Measurements from ENCODE around the gene ARFIP1. TPM values are rescaled to one million over a fixed set of nuclear protein-coding genes. Genes with fewer than 3 reads are reported as not detected.

The ARFIP1 gene
- total and polyA plus RNA-seq, 9 of the 15 experiments (the other 6 are each of a cell fraction or from before 2014, with no cell fraction given), result 14.1 to 25.1 (median 20.9) TPM

DNA sequence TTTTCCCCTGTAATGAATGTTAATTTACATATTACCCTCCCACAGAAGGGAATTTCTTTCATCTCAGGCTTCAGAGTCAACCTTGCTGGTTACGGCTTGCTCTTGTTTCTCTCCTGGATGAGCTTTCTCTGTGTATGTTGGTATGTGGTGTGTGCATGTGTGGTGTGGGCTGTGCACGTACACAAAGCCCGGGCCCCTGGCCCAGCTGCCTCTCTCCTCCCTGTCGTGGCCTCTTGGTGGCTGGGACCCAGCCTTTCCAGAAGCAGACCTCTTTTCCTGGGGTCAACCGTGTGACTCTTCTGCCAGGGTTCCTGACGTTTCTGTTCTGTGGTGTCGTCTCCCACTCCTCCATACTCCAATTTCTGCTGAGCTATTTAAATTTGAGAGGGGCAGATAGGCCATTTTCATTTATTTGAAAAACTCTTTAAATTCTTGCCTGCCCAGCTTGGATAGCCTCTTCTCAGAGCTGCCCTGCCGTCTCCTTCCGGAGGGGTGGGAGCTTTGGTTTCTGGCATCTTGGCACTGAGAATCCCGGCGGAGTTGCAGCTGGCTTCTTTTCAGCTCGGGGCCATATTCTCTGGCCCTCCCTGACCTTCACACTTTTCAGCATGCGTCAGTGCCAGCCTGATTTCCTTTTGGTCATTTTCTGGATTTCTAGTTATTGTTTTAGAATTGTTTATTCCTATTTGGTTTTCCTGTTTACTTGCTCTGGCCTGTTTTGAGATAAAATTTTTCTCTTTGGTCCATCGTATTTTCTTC, 181.4 kb downstream of the ARFIP1 start:
- Histone ChIP-seq H2AFZ (ENCODE audit: low read depth, low read length) (peak overlapping the region; percentile 2; the same call in 1 of the 2 replicates), H3K27ac (ENCODE audit: extremely low read depth, low read depth, low read length) (no peak overlapping the region), H3K9ac (ENCODE audit: insufficient read depth in 1 of 2, low read depth in 2 of 2, low read length in 2 of 2) (no peak overlapping the region), H3K4me3 (no peak overlapping the region), H3K27me3 (ENCODE audit: control insufficient read depth in 2 of 2, insufficient read depth in 2 of 2, low read length in 2 of 2) (peaks cover 0 to 15% of the 10 kb centered on the region in 2 experiments; a peak in 2 of 5 replicates), H3K9me1 (ENCODE audit: control insufficient read depth, insufficient read depth, low read length) (no peaks in the 10 kb centered on the region), H3K36me3 (ENCODE audit: control insufficient read depth, insufficient read depth, low read length) (no peaks in the 10 kb centered on the region), H3K4me2 (ENCODE audit: insufficient read depth, low read length) (no peak overlapping the region), H3K9me3 (replicated peaks; ENCODE audit: control insufficient read depth, insufficient read depth, low read depth, low read length) (no peaks in the 10 kb centered on the region), H3K79me2 (ENCODE audit: control insufficient read depth, insufficient read depth, low read length) (no peaks in the 10 kb centered on the region), H4K20me1 (replicated peaks; ENCODE audit: control insufficient read depth, insufficient read depth, low read length) (no peaks in the 10 kb centered on the region), H3K4me1 (replicated peaks in 1 of 2; ENCODE audit: control insufficient read depth in 2 of 2, insufficient read depth in 2 of 2, low read length in 2 of 2) (peaks cover 7 to 25% of the 10 kb centered on the region in 2 experiments)
- DNase-seq (ENCODE audit: extremely low read depth in 1 of 4, low spot score in 3 of 4) (no peak), ATAC-seq (no peak), FAIRE-seq (no peak)
- TF ChIP-seq POLR2H (tag; IDR thresholded peaks at IDR 0.05; ENCODE audit: low read depth), result no peak
- no peak for TF ChIP-seq TRIM24 (IDR thresholded peaks at IDR 0.05)
- no peak for TF ChIP-seq ZNF311 (CRISPR knock-in tag; IDR thresholded peaks at IDR 0.05)
- no peak for TF ChIP-seq POU5F1 (IDR thresholded peaks at IDR 0.05; ENCODE audit: borderline replicate concordance, low read depth, low read length, partially characterized antibody)
- TF ChIP-seq BCOR (IDR thresholded peaks at IDR 0.05), result no peak
- no peak for TF ChIP-seq SP1 (CRISPR knock-in tag; IDR thresholded peaks at IDR 0.05)
- TF ChIP-seq MYNN (IDR thresholded peaks at IDR 0.05), result no peak
- TF ChIP-seq MYNN (CRISPR knock-in tag; IDR thresholded peaks at IDR 0.05), result no peak
- no peak for TF ChIP-seq SREBF2 (CRISPR knock-in tag; IDR thresholded peaks at IDR 0.05)
- no peak for TF ChIP-seq PHB2 (IDR thresholded peaks at IDR 0.05; ENCODE audit: low read depth)
- TF ChIP-seq LEF1 (IDR thresholded peaks at IDR 0.05), result no peak
- TF ChIP-seq ZNF24 (IDR thresholded peaks at IDR 0.05), result no peak
- no peak for TF ChIP-seq ATF7 (IDR thresholded peaks at IDR 0.05)
- peak; percentile 51 for TF ChIP-seq ZNF316 (IDR thresholded peaks at IDR 0.05)
- no peak for TF ChIP-seq PCBP2 (IDR thresholded peaks at IDR 0.05; ENCODE audit: low read depth, low read length, poor library complexity, severe bottlenecking)
- TF ChIP-seq C11orf30 (IDR thresholded peaks at IDR 0.05; ENCODE audit: low read depth), result peak; percentile 23; the same call in 1 of the 2 replicates
- no peak for TF ChIP-seq SPI1 (IDR thresholded peaks at IDR 0.05; ENCODE audit: borderline replicate concordance, low read depth, low read length)
- ChIA-PET POLR2A (interaction anchor here (0.6 to 1.1 kb wide), 3 partner anchors 9 to 25 kb away, joined by 3 to 4 read pairs (median 3); no protein-coding TSS in a partner anchor), CTCF (ENCODE audit: low intra/inter-chr PET ratio) (no interaction called here)
- no TSS peak for BruUV-seq (replicated peaks)
- WGBS (ENCODE audit: insufficient coverage, low coverage, missing lambda C conversion rate), result 53% methylated on average over 14 of the region's 14 CpGs
- in situ Hi-C loops (cut with MboI), result no loop called here
- intact Hi-C loops (cut with micrococcal nuclease), result no loop called here
